ENCODE measurements around the gene ACAP2. TPM values are rescaled to one million over a fixed set of nuclear protein-coding genes. Genes with fewer than 3 reads are reported as not detected.

The ACAP2 gene
- total and polyA plus RNA-seq, 4 donors, result 4.5 to 28.5 (median 23.3) TPM

DNA sequence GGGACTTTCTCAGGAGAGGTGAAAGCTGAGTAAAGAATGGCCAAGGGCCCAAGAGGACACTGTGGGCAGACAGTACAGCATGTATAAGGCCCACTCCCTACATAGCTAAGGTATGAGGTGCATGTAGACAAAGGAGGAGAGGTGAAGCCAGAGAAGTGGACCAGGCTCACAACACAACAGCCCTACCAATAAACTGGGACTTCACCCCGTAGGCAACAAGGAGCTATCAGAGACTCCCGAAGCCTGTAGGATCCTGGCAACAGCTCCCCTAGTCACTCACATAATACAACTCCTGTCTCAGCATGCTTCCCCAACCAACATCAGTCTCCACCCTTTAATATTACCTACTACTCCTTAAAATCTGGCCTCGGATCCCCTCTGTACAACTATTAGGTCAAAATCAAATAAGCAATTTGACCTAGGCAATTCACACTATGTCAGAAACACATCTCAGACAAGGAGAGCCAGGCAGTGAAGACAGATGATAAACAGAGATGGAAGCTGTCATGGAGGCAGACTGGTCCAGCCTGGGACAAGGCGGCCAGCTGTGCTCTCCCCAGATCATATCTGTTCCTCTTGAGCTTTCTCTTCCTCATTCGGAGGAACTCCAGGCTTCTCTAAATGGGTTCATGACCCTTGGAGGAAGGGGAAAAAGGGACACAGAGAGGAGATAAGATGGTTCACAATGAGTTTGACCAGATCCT is 173.3 kb downstream of the ACAP2 start:
- Histone ChIP-seq H3K4me3 (ENCODE audit: low read depth in 1 of 3, low read length in 3 of 3) (peak overlapping the region in 1 of 3 donors; percentile 96), H3K36me3 (ENCODE audit: control insufficient read depth in 4 of 4, insufficient read depth in 3 of 4, low read depth in 1 of 4, low read length in 3 of 4) (no peaks in the 10 kb centered on the region), H3K27me3 (ENCODE audit: control insufficient read depth in 4 of 4, insufficient read depth in 4 of 4, low read length in 3 of 4) (no peaks in the 10 kb centered on the region), H3K27ac (ENCODE audit: low read depth in 1 of 2, low read length in 2 of 2) (no peak overlapping the region), H3K9ac (ENCODE audit: low read depth in 1 of 2, low read length in 2 of 2) (no peak overlapping the region), H3K4me1 (ENCODE audit: control insufficient read depth in 4 of 4, insufficient read depth in 4 of 4, low read length in 3 of 4) (peaks cover 3 to 25% (median 20%) of the 10 kb centered on the region in 4 donors), H3K9me3 (ENCODE audit: control insufficient read depth in 4 of 4, low read length in 3 of 4) (no peaks in the 10 kb centered on the region)
- no peak for DNase-seq (ENCODE audit: low spot score)
- no peak for TF ChIP-seq HNF4A (conservative IDR thresholded peaks at IDR 0.05)
- no peak for TF ChIP-seq FOXA1 (IDR thresholded peaks at IDR 0.05)
- no peak for TF ChIP-seq YY1 (IDR thresholded peaks at IDR 0.05)
- TF ChIP-seq, protein P1, sequence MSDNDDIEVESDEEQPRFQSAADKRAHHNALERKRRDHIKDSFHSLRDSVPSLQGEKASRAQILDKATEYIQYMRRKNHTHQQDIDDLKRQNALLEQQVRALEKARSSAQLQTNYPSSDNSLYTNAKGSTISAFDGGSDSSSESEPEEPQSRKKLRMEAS (IDR thresholded peaks at IDR 0.05), result no peak
- TF ChIP-seq, protein P2, sequence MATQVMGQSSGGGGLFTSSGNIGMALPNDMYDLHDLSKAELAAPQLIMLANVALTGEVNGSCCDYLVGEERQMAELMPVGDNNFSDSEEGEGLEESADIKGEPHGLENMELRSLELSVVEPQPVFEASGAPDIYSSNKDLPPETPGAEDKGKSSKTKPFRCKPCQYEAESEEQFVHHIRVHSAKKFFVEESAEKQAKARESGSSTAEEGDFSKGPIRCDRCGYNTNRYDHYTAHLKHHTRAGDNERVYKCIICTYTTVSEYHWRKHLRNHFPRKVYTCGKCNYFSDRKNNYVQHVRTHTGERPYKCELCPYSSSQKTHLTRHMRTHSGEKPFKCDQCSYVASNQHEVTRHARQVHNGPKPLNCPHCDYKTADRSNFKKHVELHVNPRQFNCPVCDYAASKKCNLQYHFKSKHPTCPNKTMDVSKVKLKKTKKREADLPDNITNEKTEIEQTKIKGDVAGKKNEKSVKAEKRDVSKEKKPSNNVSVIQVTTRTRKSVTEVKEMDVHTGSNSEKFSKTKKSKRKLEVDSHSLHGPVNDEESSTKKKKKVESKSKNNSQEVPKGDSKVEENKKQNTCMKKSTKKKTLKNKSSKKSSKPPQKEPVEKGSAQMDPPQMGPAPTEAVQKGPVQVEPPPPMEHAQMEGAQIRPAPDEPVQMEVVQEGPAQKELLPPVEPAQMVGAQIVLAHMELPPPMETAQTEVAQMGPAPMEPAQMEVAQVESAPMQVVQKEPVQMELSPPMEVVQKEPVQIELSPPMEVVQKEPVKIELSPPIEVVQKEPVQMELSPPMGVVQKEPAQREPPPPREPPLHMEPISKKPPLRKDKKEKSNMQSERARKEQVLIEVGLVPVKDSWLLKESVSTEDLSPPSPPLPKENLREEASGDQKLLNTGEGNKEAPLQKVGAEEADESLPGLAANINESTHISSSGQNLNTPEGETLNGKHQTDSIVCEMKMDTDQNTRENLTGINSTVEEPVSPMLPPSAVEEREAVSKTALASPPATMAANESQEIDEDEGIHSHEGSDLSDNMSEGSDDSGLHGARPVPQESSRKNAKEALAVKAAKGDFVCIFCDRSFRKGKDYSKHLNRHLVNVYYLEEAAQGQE (IDR thresholded peaks at IDR 0.05), result no peak
- no peak for TF ChIP-seq RAD21 (IDR thresholded peaks at IDR 0.05)
- no peak for TF ChIP-seq EGR1 (IDR thresholded peaks at IDR 0.05; ENCODE audit: low read depth in 2 of 2)
- no peak for TF ChIP-seq HNF4G (IDR thresholded peaks at IDR 0.05)
- no peak for TF ChIP-seq RXRA (IDR thresholded peaks at IDR 0.05)
- 82% methylated on average over 5 of the region's 5 CpGs for WGBS

DNA sequence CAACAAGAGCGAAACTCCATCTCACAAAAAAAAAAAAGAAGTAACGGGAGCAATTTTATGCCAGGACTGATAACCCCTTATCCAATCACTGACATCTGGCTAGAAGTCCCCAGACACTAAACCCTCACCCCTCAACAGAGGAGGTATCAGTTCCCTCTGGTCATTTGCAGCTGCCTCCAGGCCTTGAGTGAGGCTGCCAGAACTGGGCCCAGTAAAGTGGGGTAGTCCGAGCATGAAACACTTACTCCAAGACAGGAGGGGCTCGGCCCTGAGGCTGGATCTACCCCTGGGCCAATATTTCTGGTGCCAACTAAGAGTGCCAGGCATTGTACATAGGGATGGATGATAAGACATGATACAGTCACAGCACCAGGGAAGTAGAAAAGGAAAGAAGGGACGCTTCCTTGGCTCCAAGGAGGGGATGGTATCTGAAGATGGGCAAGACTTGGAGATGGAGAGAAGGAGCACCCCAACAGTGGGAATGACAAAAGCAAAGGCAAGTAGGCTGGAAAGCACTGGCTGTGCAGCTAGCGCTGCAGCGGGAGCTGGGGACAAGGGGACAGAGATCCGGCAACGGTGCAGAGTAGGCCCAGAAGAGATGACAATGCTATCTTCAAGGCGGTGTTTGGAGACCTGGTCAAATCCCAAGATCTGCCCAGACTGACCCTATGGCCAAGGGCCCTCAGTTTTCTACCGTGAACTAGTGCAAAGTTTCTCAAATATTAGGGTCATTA is 174.1 kb downstream of the ACAP2 start:
- TF ChIP-seq RXRA (IDR thresholded peaks at IDR 0.05) (no peak), YY1 (IDR thresholded peaks at IDR 0.05) (no peak), FOXA2 (IDR thresholded peaks at IDR 0.05) (no peak), SP1 (IDR thresholded peaks at IDR 0.05) (no peak), HNF4A (conservative IDR thresholded peaks at IDR 0.05) (no peak), EGR1 (IDR thresholded peaks at IDR 0.05; ENCODE audit: low read depth in 2 of 2) (no peak), RAD21 (IDR thresholded peaks at IDR 0.05) (no peak), FOXA1 (IDR thresholded peaks at IDR 0.05) (no peak), TAF1 (conservative IDR thresholded peaks at IDR 0.05) (no peak), NR2F2 (IDR thresholded peaks at IDR 0.05) (no peak), JUND (IDR thresholded peaks at IDR 0.05) (no peak), GABPA (IDR thresholded peaks at IDR 0.05 in 1 of 2, conservative IDR thresholded peaks at IDR 0.05 in 1 of 2) (no peak)
- TF ChIP-seq, protein P2 (IDR thresholded peaks at IDR 0.05), result no peak
- TF ChIP-seq, protein P3, sequence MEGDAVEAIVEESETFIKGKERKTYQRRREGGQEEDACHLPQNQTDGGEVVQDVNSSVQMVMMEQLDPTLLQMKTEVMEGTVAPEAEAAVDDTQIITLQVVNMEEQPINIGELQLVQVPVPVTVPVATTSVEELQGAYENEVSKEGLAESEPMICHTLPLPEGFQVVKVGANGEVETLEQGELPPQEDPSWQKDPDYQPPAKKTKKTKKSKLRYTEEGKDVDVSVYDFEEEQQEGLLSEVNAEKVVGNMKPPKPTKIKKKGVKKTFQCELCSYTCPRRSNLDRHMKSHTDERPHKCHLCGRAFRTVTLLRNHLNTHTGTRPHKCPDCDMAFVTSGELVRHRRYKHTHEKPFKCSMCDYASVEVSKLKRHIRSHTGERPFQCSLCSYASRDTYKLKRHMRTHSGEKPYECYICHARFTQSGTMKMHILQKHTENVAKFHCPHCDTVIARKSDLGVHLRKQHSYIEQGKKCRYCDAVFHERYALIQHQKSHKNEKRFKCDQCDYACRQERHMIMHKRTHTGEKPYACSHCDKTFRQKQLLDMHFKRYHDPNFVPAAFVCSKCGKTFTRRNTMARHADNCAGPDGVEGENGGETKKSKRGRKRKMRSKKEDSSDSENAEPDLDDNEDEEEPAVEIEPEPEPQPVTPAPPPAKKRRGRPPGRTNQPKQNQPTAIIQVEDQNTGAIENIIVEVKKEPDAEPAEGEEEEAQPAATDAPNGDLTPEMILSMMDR (IDR thresholded peaks at IDR 0.05; ENCODE audit: low read depth, low read length, missing input control), result no peak
- TF ChIP-seq, protein P4, sequence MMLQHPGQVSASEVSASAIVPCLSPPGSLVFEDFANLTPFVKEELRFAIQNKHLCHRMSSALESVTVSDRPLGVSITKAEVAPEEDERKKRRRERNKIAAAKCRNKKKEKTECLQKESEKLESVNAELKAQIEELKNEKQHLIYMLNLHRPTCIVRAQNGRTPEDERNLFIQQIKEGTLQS (IDR thresholded peaks at IDR 0.05), result no peak
- TF ChIP-seq, protein P1 (IDR thresholded peaks at IDR 0.05), result no peak
- TF ChIP-seq, protein P5, sequence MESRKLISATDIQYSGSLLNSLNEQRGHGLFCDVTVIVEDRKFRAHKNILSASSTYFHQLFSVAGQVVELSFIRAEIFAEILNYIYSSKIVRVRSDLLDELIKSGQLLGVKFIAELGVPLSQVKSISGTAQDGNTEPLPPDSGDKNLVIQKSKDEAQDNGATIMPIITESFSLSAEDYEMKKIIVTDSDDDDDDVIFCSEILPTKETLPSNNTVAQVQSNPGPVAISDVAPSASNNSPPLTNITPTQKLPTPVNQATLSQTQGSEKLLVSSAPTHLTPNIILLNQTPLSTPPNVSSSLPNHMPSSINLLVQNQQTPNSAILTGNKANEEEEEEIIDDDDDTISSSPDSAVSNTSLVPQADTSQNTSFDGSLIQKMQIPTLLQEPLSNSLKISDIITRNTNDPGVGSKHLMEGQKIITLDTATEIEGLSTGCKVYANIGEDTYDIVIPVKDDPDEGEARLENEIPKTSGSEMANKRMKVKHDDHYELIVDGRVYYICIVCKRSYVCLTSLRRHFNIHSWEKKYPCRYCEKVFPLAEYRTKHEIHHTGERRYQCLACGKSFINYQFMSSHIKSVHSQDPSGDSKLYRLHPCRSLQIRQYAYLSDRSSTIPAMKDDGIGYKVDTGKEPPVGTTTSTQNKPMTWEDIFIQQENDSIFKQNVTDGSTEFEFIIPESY (IDR thresholded peaks at IDR 0.05), result no peak
- Histone ChIP-seq H3K27me3 (ENCODE audit: control insufficient read depth in 4 of 4, insufficient read depth in 4 of 4, low read length in 3 of 4) (no peaks in the 10 kb centered on the region), H3K36me3 (ENCODE audit: control insufficient read depth in 4 of 4, insufficient read depth in 3 of 4, low read depth in 1 of 4, low read length in 3 of 4) (no peaks in the 10 kb centered on the region), H3K4me3 (ENCODE audit: low read depth in 1 of 3, low read length in 3 of 3) (no peak overlapping the region), H3K9me3 (ENCODE audit: control insufficient read depth in 4 of 4, low read length in 3 of 4) (no peaks in the 10 kb centered on the region), H3K4me1 (ENCODE audit: control insufficient read depth in 4 of 4, insufficient read depth in 4 of 4, low read length in 3 of 4) (peaks cover 3 to 22% (median 20%) of the 10 kb centered on the region in 4 donors), H3K9ac (ENCODE audit: low read depth in 1 of 2, low read length in 2 of 2) (no peak overlapping the region), H3K27ac (ENCODE audit: low read depth in 1 of 2, low read length in 2 of 2) (no peak overlapping the region)
- no peak for DNase-seq (ENCODE audit: low spot score)
- 96% methylated on average over 11 of the region's 11 CpGs for WGBS

Measured in liver (tissue), 9 donors.